Hepatocyte (in vitro differentiated cells): ENCODE measurements around the gene PNMA6E.

Experiments used
- EZH2 ChIP-seq: fragments of 200-600 bp; sonication (generic); IDR thresholded peaks from 2 replicates; pipeline ENCODE4 v1.6.1; 2016; ENCODE audit warnings: antibody characterized with exemption, mild to moderate bottlenecking, borderline replicate concordance
- TF ChIP-seq, protein P1 (sequence below): fragments of 200-600 bp; sonication (generic); IDR thresholded peaks from 2 replicates; pipeline ENCODE4 v1.5.1; 2016; ENCODE audit warnings: antibody characterized with exemption, mild to moderate bottlenecking; ENCODE audit not compliant: poor library complexity

DNA sequence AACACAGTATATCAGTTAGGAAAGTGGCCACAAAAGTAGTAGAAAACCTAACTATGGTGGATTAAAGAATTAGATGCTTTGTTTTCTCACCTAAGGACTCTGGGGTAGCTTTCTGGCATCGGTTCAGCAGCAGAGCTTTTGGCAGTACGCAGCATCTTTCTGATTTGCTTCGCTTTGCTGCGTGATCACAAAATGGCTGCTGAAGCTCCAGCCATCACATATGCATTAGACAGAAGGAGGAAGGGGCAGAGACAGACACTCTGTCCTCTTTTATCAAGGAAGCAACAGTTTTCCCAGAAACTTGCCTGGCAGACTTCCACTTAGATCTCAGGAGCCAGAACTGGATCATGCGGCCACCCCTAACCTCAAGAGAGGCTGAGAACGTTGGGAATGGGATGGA, 29.6 kb upstream of the PNMA6E start:
- TF ChIP-seq, protein P1, sequence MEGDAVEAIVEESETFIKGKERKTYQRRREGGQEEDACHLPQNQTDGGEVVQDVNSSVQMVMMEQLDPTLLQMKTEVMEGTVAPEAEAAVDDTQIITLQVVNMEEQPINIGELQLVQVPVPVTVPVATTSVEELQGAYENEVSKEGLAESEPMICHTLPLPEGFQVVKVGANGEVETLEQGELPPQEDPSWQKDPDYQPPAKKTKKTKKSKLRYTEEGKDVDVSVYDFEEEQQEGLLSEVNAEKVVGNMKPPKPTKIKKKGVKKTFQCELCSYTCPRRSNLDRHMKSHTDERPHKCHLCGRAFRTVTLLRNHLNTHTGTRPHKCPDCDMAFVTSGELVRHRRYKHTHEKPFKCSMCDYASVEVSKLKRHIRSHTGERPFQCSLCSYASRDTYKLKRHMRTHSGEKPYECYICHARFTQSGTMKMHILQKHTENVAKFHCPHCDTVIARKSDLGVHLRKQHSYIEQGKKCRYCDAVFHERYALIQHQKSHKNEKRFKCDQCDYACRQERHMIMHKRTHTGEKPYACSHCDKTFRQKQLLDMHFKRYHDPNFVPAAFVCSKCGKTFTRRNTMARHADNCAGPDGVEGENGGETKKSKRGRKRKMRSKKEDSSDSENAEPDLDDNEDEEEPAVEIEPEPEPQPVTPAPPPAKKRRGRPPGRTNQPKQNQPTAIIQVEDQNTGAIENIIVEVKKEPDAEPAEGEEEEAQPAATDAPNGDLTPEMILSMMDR: no peak
- TF ChIP-seq EZH2: no peak
